ENCODE measurements around the gene S100A5.

DNA sequence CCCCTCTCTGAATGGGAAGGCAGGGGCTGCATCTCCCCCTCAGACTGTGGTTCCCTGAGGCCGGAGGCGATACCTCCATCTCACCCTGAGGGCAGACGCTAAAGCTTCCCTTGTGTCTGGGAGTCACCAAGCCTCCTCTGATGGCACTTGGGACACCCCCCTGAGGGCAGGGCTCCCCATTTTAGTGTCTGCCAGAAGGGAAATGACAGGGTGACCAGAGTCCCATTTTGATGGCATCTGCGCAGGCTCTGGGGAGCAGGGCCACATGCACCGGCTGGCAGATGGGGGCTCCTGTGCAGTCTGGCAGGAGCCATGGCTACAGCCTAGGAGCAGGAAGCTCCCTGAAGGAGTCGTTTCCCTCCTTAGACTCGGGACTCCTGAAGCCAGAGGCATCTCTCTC is 23.3 kb upstream of the S100A5 start:
- TF ChIP-seq, protein P1, sequence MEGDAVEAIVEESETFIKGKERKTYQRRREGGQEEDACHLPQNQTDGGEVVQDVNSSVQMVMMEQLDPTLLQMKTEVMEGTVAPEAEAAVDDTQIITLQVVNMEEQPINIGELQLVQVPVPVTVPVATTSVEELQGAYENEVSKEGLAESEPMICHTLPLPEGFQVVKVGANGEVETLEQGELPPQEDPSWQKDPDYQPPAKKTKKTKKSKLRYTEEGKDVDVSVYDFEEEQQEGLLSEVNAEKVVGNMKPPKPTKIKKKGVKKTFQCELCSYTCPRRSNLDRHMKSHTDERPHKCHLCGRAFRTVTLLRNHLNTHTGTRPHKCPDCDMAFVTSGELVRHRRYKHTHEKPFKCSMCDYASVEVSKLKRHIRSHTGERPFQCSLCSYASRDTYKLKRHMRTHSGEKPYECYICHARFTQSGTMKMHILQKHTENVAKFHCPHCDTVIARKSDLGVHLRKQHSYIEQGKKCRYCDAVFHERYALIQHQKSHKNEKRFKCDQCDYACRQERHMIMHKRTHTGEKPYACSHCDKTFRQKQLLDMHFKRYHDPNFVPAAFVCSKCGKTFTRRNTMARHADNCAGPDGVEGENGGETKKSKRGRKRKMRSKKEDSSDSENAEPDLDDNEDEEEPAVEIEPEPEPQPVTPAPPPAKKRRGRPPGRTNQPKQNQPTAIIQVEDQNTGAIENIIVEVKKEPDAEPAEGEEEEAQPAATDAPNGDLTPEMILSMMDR (IDR thresholded peaks at IDR 0.05): no peak
- TF ChIP-seq POLR2A (IDR thresholded peaks at IDR 0.05): no peak

Measured in body of pancreas (tissue), 4 donors.